ENCODE results near the gene LDLRAD3.

- TF ChIP-seq CTCF (IDR thresholded peaks at IDR 0.05) (no peak), POLR2A (IDR thresholded peaks at IDR 0.05) (no peak)
These were observed 268.9 kb downstream of the LDLRAD3 start for GRCh38 chr11:36212564-36213392.
